HEK293 (cell line): ENCODE results near the gene EPHX1.

Source experiments
- HOXC10 ChIP-seq: sonication (generic); formaldehyde crosslinking; IDR thresholded peaks from 2 replicates; pipeline ENCODE4 v1.8.1; 2023; ENCODE audit warnings: mild to moderate bottlenecking, missing genetic modification reagents
- KLF1 ChIP-seq: fragments of 450-650 bp; formaldehyde crosslinking; IDR thresholded peaks from 2 replicates; pipeline ENCODE4 v1.5.1; 2016; ENCODE audit warnings: missing biosample characterization, missing genetic modification characterization
- KLF10 ChIP-seq: fragments of 450-650 bp; IDR thresholded peaks from 2 replicates; pipeline ENCODE4 v1.5.1; 2018; ENCODE audit warnings: missing biosample characterization, mild to moderate bottlenecking, missing genetic modification characterization
- KLF16 ChIP-seq: fragments of 450-650 bp; formaldehyde crosslinking; IDR thresholded peaks from 2 replicates; pipeline ENCODE4 v1.5.1; 2017; ENCODE audit warnings: missing biosample characterization, missing genetic modification characterization
- TRIM28 ChIP-seq: IDR thresholded peaks from 2 replicates; pipeline ENCODE4 v1.6.1; 2011; ENCODE audit warnings: low read length, control low read depth, borderline replicate concordance
- ZNF174 ChIP-seq: fragments of 450-650 bp; formaldehyde crosslinking; IDR thresholded peaks from 2 replicates; pipeline ENCODE4 v1.5.0; 2017; ENCODE audit warnings: missing biosample characterization, mild to moderate bottlenecking, missing genetic modification characterization
- ZNF274 ChIP-seq, 2 experiments: fragments of 200-500 bp in 1 of 2; fragments of 450-650 bp in 1 of 2; sonication (Bioruptor generic) in 1 of 2; formaldehyde crosslinking in 1 of 2; IDR thresholded peaks; 2 replicates each; pipeline versions ENCODE4 v1.5.1 to v1.6.1; 2014 to 2016; ENCODE audit warnings: borderline replicate concordance in 1 of 2, inconsistent platforms in 1 of 2, low read length in 1 of 2, missing biosample characterization in 1 of 2, missing genetic modification characterization in 1 of 2
- ZNF433 ChIP-seq: fragments of 450-650 bp; formaldehyde crosslinking; IDR thresholded peaks from 2 replicates; pipeline ENCODE4 v1.5.1; 2016; ENCODE audit warnings: missing biosample characterization, missing genetic modification characterization, low read depth
- ZSCAN30 ChIP-seq: fragments of 450-650 bp; IDR thresholded peaks from 2 replicates; pipeline ENCODE4 v1.5.1; 2018; ENCODE audit warnings: missing biosample characterization, mild to moderate bottlenecking, missing genetic modification characterization, moderate library complexity
- TF ChIP-seq, protein P1 (sequence below): fragments of 450-650 bp; formaldehyde crosslinking; IDR thresholded peaks from 2 replicates; pipeline ENCODE4 v1.5.1; 2016; ENCODE audit warnings: missing biosample characterization, missing genetic modification characterization
- TF ChIP-seq, protein P2 (sequence below): fragments of 450-650 bp; formaldehyde crosslinking; IDR thresholded peaks from 2 replicates; pipeline ENCODE4 v1.5.1; 2017; ENCODE audit warnings: missing biosample characterization, missing genetic modification characterization
- TF ChIP-seq, protein P3 (sequence below): fragments of 450-650 bp; formaldehyde crosslinking; conservative IDR thresholded peaks from 2 replicates; pipeline ENCODE4 v1.5.1; 2016; ENCODE audit warnings: low read depth, missing biosample characterization, missing genetic modification characterization

DNA sequence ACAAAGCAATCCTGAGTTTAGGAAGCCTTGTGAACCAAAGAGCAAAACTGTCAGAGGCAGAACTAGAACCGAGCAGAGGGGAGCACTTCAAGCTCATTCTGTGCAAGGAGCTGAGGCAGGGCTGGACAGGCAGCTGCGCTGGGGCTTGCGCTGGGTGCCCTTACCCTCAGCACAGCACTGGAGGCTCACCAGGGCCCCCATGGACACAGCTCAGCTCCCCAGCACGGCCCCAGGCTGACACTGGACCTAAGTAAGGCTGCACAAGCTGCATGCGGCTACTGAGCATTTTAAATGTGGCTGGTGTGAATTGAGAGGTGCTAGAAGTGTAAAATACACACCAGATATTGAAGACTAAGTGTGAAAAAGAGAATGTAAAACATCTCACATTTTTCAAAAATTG is 50.2 kb downstream of the EPHX1 start:
- TF ChIP-seq, protein P1, sequence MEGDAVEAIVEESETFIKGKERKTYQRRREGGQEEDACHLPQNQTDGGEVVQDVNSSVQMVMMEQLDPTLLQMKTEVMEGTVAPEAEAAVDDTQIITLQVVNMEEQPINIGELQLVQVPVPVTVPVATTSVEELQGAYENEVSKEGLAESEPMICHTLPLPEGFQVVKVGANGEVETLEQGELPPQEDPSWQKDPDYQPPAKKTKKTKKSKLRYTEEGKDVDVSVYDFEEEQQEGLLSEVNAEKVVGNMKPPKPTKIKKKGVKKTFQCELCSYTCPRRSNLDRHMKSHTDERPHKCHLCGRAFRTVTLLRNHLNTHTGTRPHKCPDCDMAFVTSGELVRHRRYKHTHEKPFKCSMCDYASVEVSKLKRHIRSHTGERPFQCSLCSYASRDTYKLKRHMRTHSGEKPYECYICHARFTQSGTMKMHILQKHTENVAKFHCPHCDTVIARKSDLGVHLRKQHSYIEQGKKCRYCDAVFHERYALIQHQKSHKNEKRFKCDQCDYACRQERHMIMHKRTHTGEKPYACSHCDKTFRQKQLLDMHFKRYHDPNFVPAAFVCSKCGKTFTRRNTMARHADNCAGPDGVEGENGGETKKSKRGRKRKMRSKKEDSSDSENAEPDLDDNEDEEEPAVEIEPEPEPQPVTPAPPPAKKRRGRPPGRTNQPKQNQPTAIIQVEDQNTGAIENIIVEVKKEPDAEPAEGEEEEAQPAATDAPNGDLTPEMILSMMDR (tag by site-specific recombination): no peak
- TF ChIP-seq ZSCAN30 (tag by site-specific recombination) (no peak), KLF1 (no peak), TRIM28 (no peak), ZNF433 (tag by site-specific recombination) (no peak), ZNF174 (tag by site-specific recombination) (no peak), ZNF274 (IDR thresholded peaks at IDR 0.05; ENCODE audit: low read length) (no peak), ZNF274 (tag by site-specific recombination; IDR thresholded peaks at IDR 0.05; ENCODE audit: borderline replicate concordance) (no peak), HOXC10 (CRISPR knock-in tag) (no peak), KLF16 (no peak), KLF10 (tag by site-specific recombination) (no peak)
- TF ChIP-seq, protein P2, sequence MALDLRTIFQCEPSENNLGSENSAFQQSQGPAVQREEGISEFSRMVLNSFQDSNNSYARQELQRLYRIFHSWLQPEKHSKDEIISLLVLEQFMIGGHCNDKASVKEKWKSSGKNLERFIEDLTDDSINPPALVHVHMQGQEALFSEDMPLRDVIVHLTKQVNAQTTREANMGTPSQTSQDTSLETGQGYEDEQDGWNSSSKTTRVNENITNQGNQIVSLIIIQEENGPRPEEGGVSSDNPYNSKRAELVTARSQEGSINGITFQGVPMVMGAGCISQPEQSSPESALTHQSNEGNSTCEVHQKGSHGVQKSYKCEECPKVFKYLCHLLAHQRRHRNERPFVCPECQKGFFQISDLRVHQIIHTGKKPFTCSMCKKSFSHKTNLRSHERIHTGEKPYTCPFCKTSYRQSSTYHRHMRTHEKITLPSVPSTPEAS (tag by site-specific recombination): no peak
- TF ChIP-seq, protein P3, sequence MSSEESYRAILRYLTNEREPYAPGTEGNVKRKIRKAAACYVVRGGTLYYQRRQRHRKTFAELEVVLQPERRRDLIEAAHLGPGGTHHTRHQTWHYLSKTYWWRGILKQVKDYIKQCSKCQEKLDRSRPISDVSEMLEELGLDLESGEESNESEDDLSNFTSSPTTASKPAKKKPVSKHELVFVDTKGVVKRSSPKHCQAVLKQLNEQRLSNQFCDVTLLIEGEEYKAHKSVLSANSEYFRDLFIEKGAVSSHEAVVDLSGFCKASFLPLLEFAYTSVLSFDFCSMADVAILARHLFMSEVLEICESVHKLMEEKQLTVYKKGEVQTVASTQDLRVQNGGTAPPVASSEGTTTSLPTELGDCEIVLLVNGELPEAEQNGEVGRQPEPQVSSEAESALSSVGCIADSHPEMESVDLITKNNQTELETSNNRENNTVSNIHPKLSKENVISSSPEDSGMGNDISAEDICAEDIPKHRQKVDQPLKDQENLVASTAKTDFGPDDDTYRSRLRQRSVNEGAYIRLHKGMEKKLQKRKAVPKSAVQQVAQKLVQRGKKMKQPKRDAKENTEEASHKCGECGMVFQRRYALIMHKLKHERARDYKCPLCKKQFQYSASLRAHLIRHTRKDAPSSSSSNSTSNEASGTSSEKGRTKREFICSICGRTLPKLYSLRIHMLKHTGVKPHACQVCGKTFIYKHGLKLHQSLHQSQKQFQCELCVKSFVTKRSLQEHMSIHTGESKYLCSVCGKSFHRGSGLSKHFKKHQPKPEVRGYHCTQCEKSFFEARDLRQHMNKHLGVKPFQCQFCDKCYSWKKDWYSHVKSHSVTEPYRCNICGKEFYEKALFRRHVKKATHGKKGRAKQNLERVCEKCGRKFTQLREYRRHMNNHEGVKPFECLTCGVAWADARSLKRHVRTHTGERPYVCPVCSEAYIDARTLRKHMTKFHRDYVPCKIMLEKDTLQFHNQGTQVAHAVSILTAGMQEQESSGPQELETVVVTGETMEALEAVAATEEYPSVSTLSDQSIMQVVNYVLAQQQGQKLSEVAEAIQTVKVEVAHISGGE: no peak
